ENCODE measurements around the gene IFT74. TPM values are rescaled to one million over a fixed set of nuclear protein-coding genes. Genes with fewer than 3 reads are reported as not detected.

Gene IFT74
- total and polyA plus RNA-seq, 4 donors, result 5.5 to 13.2 (median 8.3) TPM

- DNase-seq (no peak), ATAC-seq (ENCODE audit: low FRiP score) (no peak)
- intact Hi-C loops (cut with DNase I), result no loop called here
- Histone ChIP-seq H3K27ac (ENCODE audit: low read depth in 1 of 2, low read length in 2 of 2) (no peak overlapping the region), H3K9me3 (ENCODE audit: control insufficient read depth, low read length) (no peaks in the 10 kb centered on the region), H3K36me3 (ENCODE audit: control insufficient read depth in 1 of 2, insufficient read depth in 2 of 2, low read length in 1 of 2) (no peaks in the 10 kb centered on the region), H3K4me1 (ENCODE audit: control insufficient read depth in 1 of 2, insufficient read depth in 2 of 2, low read length in 2 of 2) (no peaks in the 10 kb centered on the region), H3K4me3 (ENCODE audit: low read length in 2 of 2) (no peak overlapping the region), H3K27me3 (ENCODE audit: control insufficient read depth in 1 of 2, insufficient read depth in 2 of 2, low read length in 1 of 2) (no peaks in the 10 kb centered on the region)
- WGBS, 2 donors, result 88 to 95% methylated on average over 3 of the region's 3 CpGs
Measured at GRCh38 chr9:27003426-27004077, 47.3 kb downstream of the IFT74 start.

- Histone ChIP-seq H3K36me3 (ENCODE audit: control insufficient read depth in 1 of 2, insufficient read depth in 2 of 2, low read length in 1 of 2) (no peaks in the 10 kb centered on the region), H3K4me3 (ENCODE audit: low read length in 2 of 2) (no peak within 1 kb of the TSS), H3K9me3 (ENCODE audit: control insufficient read depth, low read length) (no peaks in the 10 kb centered on the region), H3K27ac (ENCODE audit: low read depth in 1 of 2, low read length in 2 of 2) (no peak within 1 kb of the TSS), H3K4me1 (ENCODE audit: control insufficient read depth in 1 of 2, insufficient read depth in 2 of 2, low read length in 2 of 2) (no peaks in the 10 kb centered on the region), H3K27me3 (ENCODE audit: control insufficient read depth in 1 of 2, insufficient read depth in 2 of 2, low read length in 1 of 2) (no peaks in the 10 kb centered on the region)
- 95 to 96% methylated on average over 3 of the region's 3 CpGs for WGBS, 2 donors
- DNase-seq (no peak), ATAC-seq (ENCODE audit: low FRiP score) (no peak)
- intact Hi-C loops (cut with DNase I), result no loop called here
Measured at GRCh38 chr9:27005491-27005890, 49.3 kb downstream of the IFT74 start, which contains the start of gene LRRC19. TSS of gene LRRC19 (minus strand) at chr9:27005672. CDS start at chr9:26999694, 5,978 bp downstream.

GRCh38 chr9:27019589-27019988 is 63.4 kb downstream of the IFT74 start:
- no peak overlapping the region for H3K27ac ChIP-seq (ENCODE audit: low read depth in 1 of 2, low read length in 2 of 2)
- DNase-seq (no peak), ATAC-seq (ENCODE audit: low FRiP score) (no peak)
- H3K27me3 ChIP-seq (ENCODE audit: control insufficient read depth in 1 of 2, insufficient read depth in 2 of 2, low read length in 1 of 2), result no peaks in the 10 kb centered on the region
- peaks cover 0 to 2% of the 10 kb centered on the region in 2 donors for H3K36me3 ChIP-seq (ENCODE audit: control insufficient read depth in 1 of 2, insufficient read depth in 2 of 2, low read length in 1 of 2)
- intact Hi-C loops (cut with DNase I), result no loop called here
- no peaks in the 10 kb centered on the region for H3K4me1 ChIP-seq (ENCODE audit: control insufficient read depth in 1 of 2, insufficient read depth in 2 of 2, low read length in 2 of 2)
- H3K9me3 ChIP-seq (ENCODE audit: control insufficient read depth, low read length), result no peaks in the 10 kb centered on the region
- no peak overlapping the region for H3K4me3 ChIP-seq (ENCODE audit: low read length in 2 of 2)

- 90 to 99% methylated on average over 5 of the region's 5 CpGs for WGBS, 2 donors
- no peak for ATAC-seq (ENCODE audit: low FRiP score)
- H3K4me1 ChIP-seq (ENCODE audit: control insufficient read depth in 1 of 2, insufficient read depth in 2 of 2, low read length in 2 of 2), result no peaks in the 10 kb centered on the region
- no peaks in the 10 kb centered on the region for H3K27me3 ChIP-seq (ENCODE audit: control insufficient read depth in 1 of 2, insufficient read depth in 2 of 2, low read length in 1 of 2)
- H3K27ac ChIP-seq (ENCODE audit: low read depth in 1 of 2, low read length in 2 of 2), result no peak overlapping the region
- no peak for DNase-seq
- no peak overlapping the region for H3K4me3 ChIP-seq (ENCODE audit: low read length in 2 of 2)
- peaks cover 0 to 2% of the 10 kb centered on the region in 2 donors for H3K36me3 ChIP-seq (ENCODE audit: control insufficient read depth in 1 of 2, insufficient read depth in 2 of 2, low read length in 1 of 2)
- H3K9me3 ChIP-seq (ENCODE audit: control insufficient read depth, low read length), result no peaks in the 10 kb centered on the region
- intact Hi-C loops (cut with DNase I), result no loop called here
Measured at GRCh38 chr9:27022920-27023319, 66.7 kb downstream of the IFT74 start.

- H3K36me3 ChIP-seq (ENCODE audit: control insufficient read depth in 1 of 2, insufficient read depth in 2 of 2, low read length in 1 of 2), result peaks cover 0 to 3% of the 10 kb centered on the region in 2 donors
- no peaks in the 10 kb centered on the region for H3K4me1 ChIP-seq (ENCODE audit: control insufficient read depth in 1 of 2, insufficient read depth in 2 of 2, low read length in 2 of 2)
- H3K9me3 ChIP-seq (ENCODE audit: control insufficient read depth, low read length), result no peaks in the 10 kb centered on the region
- no peak overlapping the region for H3K27ac ChIP-seq (ENCODE audit: low read depth in 1 of 2, low read length in 2 of 2)
- ATAC-seq (ENCODE audit: low FRiP score), result no peak
- no peak overlapping the region for H3K4me3 ChIP-seq (ENCODE audit: low read length in 2 of 2)
- no peak for DNase-seq
- WGBS, 2 donors, result 92 to 96% methylated on average over 7 of the region's 7 CpGs
- intact Hi-C loops (cut with DNase I), result no loop called here
- no peaks in the 10 kb centered on the region for H3K27me3 ChIP-seq (ENCODE audit: control insufficient read depth in 1 of 2, insufficient read depth in 2 of 2, low read length in 1 of 2)
Measured at GRCh38 chr9:27029186-27029585, 73.0 kb downstream of the IFT74 start.

GRCh38 chr9:27033815-27034403 is 77.7 kb downstream of the IFT74 start:
- ATAC-seq (ENCODE audit: low FRiP score) (peak; percentile 70), DNase-seq (no peak)
- Histone ChIP-seq H3K27ac (ENCODE audit: low read depth in 1 of 2, low read length in 2 of 2) (no peak overlapping the region), H3K4me3 (ENCODE audit: low read length in 2 of 2) (no peak overlapping the region), H3K4me1 (ENCODE audit: control insufficient read depth in 1 of 2, insufficient read depth in 2 of 2, low read length in 2 of 2) (no peaks in the 10 kb centered on the region), H3K36me3 (ENCODE audit: control insufficient read depth in 1 of 2, insufficient read depth in 2 of 2, low read length in 1 of 2) (peaks cover 2% of the 10 kb centered on the region in 2 donors), H3K27me3 (ENCODE audit: control insufficient read depth in 1 of 2, insufficient read depth in 2 of 2, low read length in 1 of 2) (no peaks in the 10 kb centered on the region), H3K9me3 (ENCODE audit: control insufficient read depth, low read length) (no peaks in the 10 kb centered on the region)
- intact Hi-C loops (cut with DNase I), result loop anchor here (1.0 to 10.0 kb wide), 4 partner anchors 161 to 511 kb away; no protein-coding TSS in a partner anchor
- 4% methylated on average over 4 of the region's 4 CpGs for WGBS, 2 donors

- H3K4me3 ChIP-seq (ENCODE audit: low read length in 2 of 2), result no peak overlapping the region
- ATAC-seq (ENCODE audit: low FRiP score) (no peak), DNase-seq (no peak)
- intact Hi-C loops (cut with DNase I), result loop anchor here (10.0 kb wide), 2 partner anchors 157 to 507 kb away; no protein-coding TSS in a partner anchor
- no peak overlapping the region for H3K27ac ChIP-seq (ENCODE audit: low read depth in 1 of 2, low read length in 2 of 2)
- no peaks in the 10 kb centered on the region for H3K4me1 ChIP-seq (ENCODE audit: control insufficient read depth in 1 of 2, insufficient read depth in 2 of 2, low read length in 2 of 2)
- WGBS, 2 donors, result 94 to 95% methylated on average over 2 of the region's 2 CpGs
- H3K27me3 ChIP-seq (ENCODE audit: control insufficient read depth in 1 of 2, insufficient read depth in 2 of 2, low read length in 1 of 2), result no peaks in the 10 kb centered on the region
- H3K9me3 ChIP-seq (ENCODE audit: control insufficient read depth, low read length), result no peaks in the 10 kb centered on the region
- H3K36me3 ChIP-seq (ENCODE audit: control insufficient read depth in 1 of 2, insufficient read depth in 2 of 2, low read length in 1 of 2), result peaks cover 0 to 2% of the 10 kb centered on the region in 2 donors
Measured at GRCh38 chr9:27037499-27037898, 81.3 kb downstream of the IFT74 start.

- Histone ChIP-seq H3K4me1 (ENCODE audit: control insufficient read depth in 1 of 2, insufficient read depth in 2 of 2, low read length in 2 of 2) (no peaks in the 10 kb centered on the region), H3K36me3 (ENCODE audit: control insufficient read depth in 1 of 2, insufficient read depth in 2 of 2, low read length in 1 of 2) (no peaks in the 10 kb centered on the region), H3K27me3 (ENCODE audit: control insufficient read depth in 1 of 2, insufficient read depth in 2 of 2, low read length in 1 of 2) (no peaks in the 10 kb centered on the region), H3K27ac (ENCODE audit: low read depth in 1 of 2, low read length in 2 of 2) (no peak overlapping the region), H3K4me3 (ENCODE audit: low read length in 2 of 2) (no peak overlapping the region), H3K9me3 (ENCODE audit: control insufficient read depth, low read length) (no peaks in the 10 kb centered on the region)
- intact Hi-C loops (cut with DNase I), result no loop called here
- no peak for ATAC-seq (ENCODE audit: low FRiP score)
- no peak for DNase-seq
Measured at GRCh38 chr9:27041746-27042145, 85.5 kb downstream of the IFT74 start.

- Histone ChIP-seq H3K4me3 (ENCODE audit: low read length in 2 of 2) (no peak overlapping the region), H3K36me3 (ENCODE audit: control insufficient read depth in 1 of 2, insufficient read depth in 2 of 2, low read length in 1 of 2) (no peaks in the 10 kb centered on the region), H3K9me3 (ENCODE audit: control insufficient read depth, low read length) (no peaks in the 10 kb centered on the region), H3K27me3 (ENCODE audit: control insufficient read depth in 1 of 2, insufficient read depth in 2 of 2, low read length in 1 of 2) (no peaks in the 10 kb centered on the region), H3K27ac (ENCODE audit: low read depth in 1 of 2, low read length in 2 of 2) (no peak overlapping the region), H3K4me1 (ENCODE audit: control insufficient read depth in 1 of 2, insufficient read depth in 2 of 2, low read length in 2 of 2) (no peaks in the 10 kb centered on the region)
- 83 to 84% methylated on average over 1 of the region's 1 CpG for WGBS, 2 donors
- no peak for DNase-seq
- ATAC-seq (ENCODE audit: low FRiP score), result no peak
- intact Hi-C loops (cut with DNase I), result no loop called here
Measured at GRCh38 chr9:27042476-27042875, 86.3 kb downstream of the IFT74 start.
